Epithelial cell of prostate (primary cell): ENCODE data around the gene MFRP.

Experiments used
- DNase-seq: peaks from one replicate; pipeline ENCODE4 v3.0.0-alpha.2; 2011; ENCODE audit warnings: low read depth, low spot score
- H3K27ac ChIP-seq: fragments of 450-650 bp; 2 replicates; pipeline ENCODE4 v1.5.1; 2017; ENCODE audit warnings: mild to moderate bottlenecking

MFRP gene

DNA sequence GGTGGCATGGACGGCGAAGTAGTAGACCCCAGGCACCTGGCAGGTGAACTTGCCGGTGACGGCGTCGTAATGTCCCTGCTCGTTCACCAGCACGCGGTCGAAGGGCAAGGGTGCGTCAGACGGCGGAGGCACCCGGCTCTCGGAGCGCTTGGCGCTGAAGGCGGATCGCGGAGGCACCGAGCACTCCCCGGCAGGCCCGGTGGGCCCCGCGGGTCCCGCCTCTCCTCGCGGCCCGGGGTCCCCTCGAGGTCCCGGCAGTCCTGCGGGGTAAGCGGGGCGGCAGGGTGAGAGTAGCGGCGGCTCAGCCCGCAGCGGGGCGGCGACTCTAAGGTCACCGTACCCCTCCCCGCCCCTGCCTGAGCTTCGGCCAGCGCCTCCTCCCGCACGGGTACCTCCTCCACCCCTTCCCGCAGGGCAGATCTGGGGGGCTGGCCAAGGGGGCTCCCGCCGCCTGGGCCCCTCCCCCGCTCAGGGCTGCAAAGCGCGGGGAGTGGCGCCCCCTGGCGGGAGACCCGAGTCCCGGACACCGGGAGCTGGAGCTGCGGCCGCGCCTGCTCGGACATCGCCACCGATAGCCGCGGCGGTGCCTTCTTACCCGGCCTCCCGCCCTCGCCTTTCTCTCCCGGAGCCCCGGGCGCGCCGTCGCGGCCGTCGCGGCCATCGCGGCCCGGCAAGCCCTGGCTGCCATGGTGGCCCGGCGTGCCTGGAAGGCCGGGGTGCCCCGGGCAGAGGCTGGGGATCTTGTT is 6.7 kb downstream of the MFRP start:
- no peak overlapping the region for H3K27ac ChIP-seq
- no peak for DNase-seq

DNA sequence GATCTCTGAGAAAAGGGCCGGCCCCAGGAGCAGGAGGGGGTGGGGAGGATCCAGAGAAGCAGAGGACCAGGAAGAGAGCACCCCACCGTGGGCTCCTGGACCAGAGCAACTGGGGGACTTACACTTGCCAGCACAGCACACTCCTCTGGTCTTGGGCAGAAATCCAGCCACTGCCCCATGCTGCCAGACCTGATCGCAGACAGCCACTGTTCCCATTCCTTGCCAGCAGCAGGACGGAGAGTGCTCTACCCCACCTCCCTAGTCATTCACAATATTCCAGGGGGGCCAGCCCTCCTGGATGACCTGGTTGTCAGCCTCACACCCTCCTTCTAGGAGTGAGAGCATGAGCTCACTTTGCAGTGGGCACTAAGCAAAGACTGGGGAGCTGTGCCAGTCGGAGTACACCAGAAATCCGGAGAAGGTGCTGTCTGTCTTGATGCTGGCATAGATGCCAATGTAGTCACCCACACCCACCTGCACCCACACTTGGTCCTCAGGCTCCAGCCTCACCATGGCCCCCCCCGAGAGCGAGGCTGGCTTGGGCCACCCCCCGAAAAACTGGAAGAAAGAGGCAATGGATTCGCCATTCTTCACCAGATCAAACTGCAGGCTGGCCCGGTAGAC is 7.4 kb downstream of the MFRP start:
- DNase-seq: no peak
- no peak overlapping the region for H3K27ac ChIP-seq

DNA sequence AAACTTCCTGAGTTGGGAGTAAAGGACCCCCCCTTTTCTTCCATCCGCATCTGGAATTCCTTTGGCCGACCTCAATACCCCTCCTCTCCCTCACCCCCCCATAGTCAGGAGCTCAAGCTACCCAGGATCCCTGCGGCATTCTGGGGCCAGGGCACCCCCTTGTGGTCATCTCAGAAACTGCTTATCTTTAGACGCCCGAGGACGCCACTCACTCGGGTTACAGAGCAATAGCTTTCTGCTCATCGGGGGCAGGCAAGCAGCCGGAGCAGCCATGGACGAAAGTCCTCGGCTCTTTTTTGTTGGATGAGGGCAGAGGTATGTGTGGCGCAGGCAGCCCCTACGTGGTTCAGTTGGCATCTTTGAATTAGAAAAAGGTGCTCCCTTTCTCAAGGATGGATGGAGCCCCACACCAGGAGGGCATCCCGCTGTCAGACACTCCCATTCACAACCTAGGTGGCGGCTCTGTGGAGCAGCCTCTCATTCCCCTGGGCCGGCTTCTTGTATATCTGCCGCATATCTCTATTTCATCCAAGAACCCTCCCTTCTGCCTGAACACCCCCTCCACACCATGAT is 8.1 kb downstream of the MFRP start:
- no peak overlapping the region for H3K27ac ChIP-seq
- DNase-seq: no peak

DNA sequence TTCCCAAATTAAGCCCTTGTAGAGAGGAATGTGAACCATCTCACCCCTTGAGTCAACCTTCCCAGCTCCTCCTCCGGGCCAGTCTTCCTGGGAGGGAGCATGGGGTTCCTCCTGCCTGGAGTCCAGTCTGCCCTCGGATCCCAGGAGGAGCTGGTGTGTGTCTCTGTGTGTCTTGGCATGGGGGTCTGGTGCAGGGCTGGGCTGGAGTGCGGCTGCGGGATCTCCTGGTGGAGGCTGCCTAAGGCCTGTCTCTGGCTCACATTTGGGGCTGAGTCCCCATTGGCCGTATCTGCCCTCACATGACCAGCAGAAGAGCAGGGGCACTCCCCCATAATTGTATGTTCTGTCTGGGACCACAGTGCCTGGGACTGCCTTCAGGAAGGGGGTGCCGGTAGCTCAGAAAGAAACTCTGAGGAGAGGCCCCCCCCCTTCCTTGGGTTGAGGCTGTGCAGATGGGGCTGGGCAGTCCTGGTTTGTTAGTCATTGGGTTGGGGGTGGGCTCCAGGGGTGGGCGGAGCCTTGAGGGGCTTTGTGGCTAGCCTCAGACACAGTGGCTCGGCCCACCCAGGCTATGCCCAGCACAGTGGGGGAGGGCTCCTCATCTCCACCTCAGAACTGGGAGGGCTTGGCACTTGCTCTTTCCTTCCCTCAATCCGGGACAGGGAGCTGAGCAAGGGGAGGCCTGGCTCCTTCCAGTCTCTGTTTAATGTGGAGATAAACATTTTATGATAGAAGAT is 8.8 kb downstream of the MFRP start:
- DNase-seq: no peak
- H3K27ac ChIP-seq: no peak overlapping the region

DNA sequence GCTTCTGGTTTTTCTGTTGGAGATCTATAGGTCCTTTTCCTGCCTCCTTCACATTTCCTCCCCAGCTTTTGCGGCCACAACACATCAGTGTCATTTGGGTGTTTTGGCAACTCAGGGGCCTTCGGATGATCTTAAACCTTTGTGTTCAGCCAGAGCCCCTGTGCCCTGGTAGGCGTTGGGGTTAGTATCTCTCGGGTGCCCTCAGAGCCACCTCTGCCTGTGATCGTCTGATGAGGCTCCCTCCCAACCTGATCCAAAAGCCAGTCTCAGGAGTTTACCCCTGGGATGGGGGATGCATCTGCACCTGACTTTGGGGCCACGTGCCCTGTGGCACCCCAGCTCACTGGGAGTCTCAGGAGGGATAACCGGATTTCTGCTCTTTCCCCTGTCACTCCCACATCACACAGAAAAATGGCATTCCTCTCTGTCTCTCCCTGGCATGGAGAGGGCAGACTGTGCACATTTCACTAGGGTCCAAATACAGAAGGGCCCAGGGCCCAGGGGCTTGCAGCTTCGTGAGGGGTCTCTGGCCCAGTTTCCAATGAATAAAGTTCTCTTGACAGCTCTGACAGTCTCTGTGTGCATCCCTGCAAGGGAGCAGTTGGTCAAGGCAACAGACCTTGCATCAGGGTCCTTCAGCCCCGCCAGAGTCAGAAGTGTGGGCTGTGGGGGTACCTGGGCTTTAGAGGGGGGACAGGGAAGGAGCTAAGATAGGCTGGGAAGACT is 9.6 kb downstream of the MFRP start:
- no peak overlapping the region for H3K27ac ChIP-seq
- no peak for DNase-seq

- no peak for DNase-seq
- no peak overlapping the region for H3K27ac ChIP-seq
Observed at GRCh38 chr11:119335655-119336543, 10.6 kb downstream of the MFRP start.

- no peak for DNase-seq
Observed at GRCh38 chr11:119335091-119335654, 11.3 kb downstream of the MFRP start.

GRCh38 chr11:119334174-119334930 is 12.2 kb downstream of the MFRP start, which contains the start of gene RNF26:
TSS of gene RNF26 (plus strand) at chr11:119334527. CDS start at chr11:119335123, 596 bp downstream.
- peak within 1 kb of the TSS; percentile 33 for H3K27ac ChIP-seq
- DNase-seq: peak; percentile 82

More at GRCh38 chr11:119335091-119335654, 11.3 kb downstream of the MFRP start:
- H3K27ac ChIP-seq: no peak overlapping the region

- no peak for DNase-seq
- H3K27ac ChIP-seq: no peak overlapping the region
Observed at GRCh38 chr11:119332111-119332765, 14.3 kb downstream of the MFRP start.

- DNase-seq: no peak
- H3K27ac ChIP-seq: no peak overlapping the region
Observed at GRCh38 chr11:119330237-119330636, 16.3 kb downstream of the MFRP start.

- no peak overlapping the region for H3K27ac ChIP-seq
- DNase-seq: no peak
Observed at GRCh38 chr11:119329320-119329719, 17.2 kb downstream of the MFRP start.

GRCh38 chr11:119324189-119324588 is 22.3 kb downstream of the MFRP start:
- DNase-seq: no peak
- H3K27ac ChIP-seq: no peak overlapping the region

- no peak overlapping the region for H3K27ac ChIP-seq
- no peak for DNase-seq
Observed at GRCh38 chr11:119323532-119324033, 22.9 kb downstream of the MFRP start.

DNA sequence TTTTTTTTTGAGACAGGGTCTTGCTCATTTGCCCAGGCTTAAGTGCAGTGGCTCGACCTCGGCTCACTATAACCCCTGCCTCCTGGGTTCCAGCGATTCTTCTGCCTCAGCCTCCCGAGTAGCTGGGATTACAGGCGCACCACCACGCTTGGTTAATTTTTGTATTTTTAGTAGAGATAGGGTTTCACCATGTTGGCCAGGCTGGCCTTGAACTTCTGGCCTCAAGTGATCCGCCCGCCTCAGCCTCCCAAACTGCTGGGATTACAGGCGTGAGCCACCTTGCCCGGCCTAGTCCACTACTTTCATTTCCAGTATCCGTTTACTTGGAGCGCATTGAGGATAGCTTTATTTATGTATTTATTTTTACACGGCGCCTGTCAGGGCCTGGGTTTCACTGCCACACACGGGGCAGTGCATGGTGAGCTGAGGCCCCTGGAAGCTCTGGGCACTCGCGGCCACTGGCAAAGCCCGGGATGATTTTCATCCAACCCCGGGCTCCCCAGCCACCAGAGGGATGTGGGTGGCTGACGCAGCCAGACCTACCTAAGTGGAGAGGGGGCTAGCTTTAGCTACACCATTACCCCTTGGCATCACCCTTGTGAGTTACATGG is 23.5 kb downstream of the MFRP start:
- DNase-seq: no peak
- H3K27ac ChIP-seq: no peak overlapping the region

GRCh38 chr11:119322360-119322739 is 24.2 kb downstream of the MFRP start:
- no peak overlapping the region for H3K27ac ChIP-seq
- DNase-seq: no peak

DNA sequence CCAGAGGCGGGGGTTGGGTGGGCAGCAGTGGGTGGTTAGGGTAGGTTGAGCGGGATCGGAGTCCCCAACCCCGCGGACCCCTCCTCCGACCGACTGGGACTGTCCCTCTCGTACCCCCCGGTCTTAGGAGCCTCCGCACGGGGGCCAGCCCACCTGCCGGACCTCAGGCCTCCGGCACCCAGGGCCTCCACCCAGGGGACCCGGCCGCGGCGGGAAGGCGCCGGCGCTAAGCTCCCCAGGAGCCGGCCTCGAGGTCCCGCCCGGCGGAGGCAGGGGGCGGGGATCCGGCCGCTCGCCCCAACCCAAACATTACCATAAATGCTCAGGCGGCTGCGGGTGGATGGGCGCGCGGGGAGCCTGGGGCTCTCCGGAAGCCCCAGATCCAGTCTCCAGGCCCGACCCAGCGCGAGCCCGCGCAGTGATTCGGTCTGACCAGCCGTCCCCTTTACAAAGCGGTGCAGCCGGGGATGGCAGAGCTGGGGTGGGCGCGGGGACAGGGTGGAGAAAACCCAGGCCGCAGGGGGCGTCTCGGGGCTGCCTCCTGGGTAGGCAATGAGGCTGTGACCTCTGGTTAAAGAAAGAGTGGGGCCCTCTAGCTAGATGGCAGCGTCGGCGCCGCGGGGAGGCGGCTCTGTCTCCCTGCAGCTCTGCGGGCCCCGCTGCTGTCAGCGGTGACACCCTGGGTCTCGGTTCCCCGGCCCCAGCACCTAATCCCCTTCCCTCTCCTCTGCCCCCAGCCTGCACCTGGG is 25.6 kb downstream of the MFRP start:
- no peak for DNase-seq

More for the DNA sequence above, 25.6 kb downstream of the MFRP start:
- H3K27ac ChIP-seq: peak overlapping the region; percentile 8
